ENCODE results near the gene ANAPC2.

ANAPC2 gene

GRCh38 chr9:137218212-137218753 is 29.9 kb upstream of the ANAPC2 start:
- H4K20me1 ChIP-seq (ENCODE audit: insufficient read depth, low read length), result no peaks in the 10 kb centered on the region
- no peak overlapping the region for H3K9ac ChIP-seq (ENCODE audit: low read length)
- H3F3A ChIP-seq (ENCODE audit: insufficient read depth, low read length), result no peaks in the 10 kb centered on the region; the same call in 1 of the 2 replicates
- no peak for DNase-seq
- no peak overlapping the region for H3K27ac ChIP-seq (ENCODE audit: low read length)
- H3K36me3 ChIP-seq (replicated peaks; ENCODE audit: insufficient read depth, low read length), result no peaks in the 10 kb centered on the region
- no peak overlapping the region for H3K4me2 ChIP-seq (ENCODE audit: low read depth, low read length)
- no peak for TF ChIP-seq CTCF (IDR thresholded peaks at IDR 0.05; ENCODE audit: low read length)
- TF ChIP-seq EZH2phosphoT487 (IDR thresholded peaks at IDR 0.05; ENCODE audit: low read length), result no peak
- TF ChIP-seq EZH2 (optimal IDR thresholded peaks at IDR 0.05; ENCODE audit: low read depth, low read length), result no peak
- no peak overlapping the region for H3K4me3 ChIP-seq (ENCODE audit: low read length)
- H3K9me3 ChIP-seq (replicated peaks; ENCODE audit: insufficient read depth, low read length), result no peaks in the 10 kb centered on the region
- H2AFZ ChIP-seq (ENCODE audit: low read length), result no peak overlapping the region
- no peaks in the 10 kb centered on the region for H3K4me1 ChIP-seq (ENCODE audit: low read length)
- H3K27me3 ChIP-seq (replicated peaks; ENCODE audit: insufficient read depth, low read length), result no peaks in the 10 kb centered on the region
- H3K9me2 ChIP-seq (replicated peaks; ENCODE audit: insufficient read depth, low read length), result no peaks in the 10 kb centered on the region
- no peaks in the 10 kb centered on the region for H3K79me2 ChIP-seq (ENCODE audit: low read length)

GRCh38 chr9:137217276-137218211 is 29.2 kb upstream of the ANAPC2 start:
- Histone ChIP-seq H3K4me2 (ENCODE audit: low read depth, low read length) (no peak overlapping the region), H4K20me1 (ENCODE audit: insufficient read depth, low read length) (no peaks in the 10 kb centered on the region), H3K9ac (ENCODE audit: low read length) (no peak overlapping the region), H3K27me3 (replicated peaks; ENCODE audit: insufficient read depth, low read length) (no peaks in the 10 kb centered on the region), H3K9me3 (replicated peaks; ENCODE audit: insufficient read depth, low read length) (no peaks in the 10 kb centered on the region), H3K36me3 (replicated peaks; ENCODE audit: insufficient read depth, low read length) (no peaks in the 10 kb centered on the region), H3K79me2 (ENCODE audit: low read length) (no peaks in the 10 kb centered on the region), H2AFZ (ENCODE audit: low read length) (no peak overlapping the region), H3F3A (ENCODE audit: insufficient read depth, low read length) (no peaks in the 10 kb centered on the region), H3K9me2 (replicated peaks; ENCODE audit: insufficient read depth, low read length) (no peaks in the 10 kb centered on the region), H3K4me1 (ENCODE audit: low read length) (no peaks in the 10 kb centered on the region), H3K27ac (ENCODE audit: low read length) (no peak overlapping the region), H3K4me3 (ENCODE audit: low read length) (no peak overlapping the region)
- no peak for DNase-seq
- TF ChIP-seq EZH2phosphoT487 (IDR thresholded peaks at IDR 0.05; ENCODE audit: low read length), result no peak
- TF ChIP-seq EZH2 (optimal IDR thresholded peaks at IDR 0.05; ENCODE audit: low read depth, low read length), result no peak
- no peak for TF ChIP-seq CTCF (IDR thresholded peaks at IDR 0.05; ENCODE audit: low read length)

- no peak overlapping the region for H3K4me3 ChIP-seq (ENCODE audit: low read length)
- H3K9me2 ChIP-seq (replicated peaks; ENCODE audit: insufficient read depth, low read length), result no peaks in the 10 kb centered on the region
- no peaks in the 10 kb centered on the region for H3K36me3 ChIP-seq (replicated peaks; ENCODE audit: insufficient read depth, low read length)
- H3K9me3 ChIP-seq (replicated peaks; ENCODE audit: insufficient read depth, low read length), result no peaks in the 10 kb centered on the region
- no peaks in the 10 kb centered on the region for H3K79me2 ChIP-seq (ENCODE audit: low read length)
- H3K9ac ChIP-seq (ENCODE audit: low read length), result no peak overlapping the region
- TF ChIP-seq CTCF (IDR thresholded peaks at IDR 0.05; ENCODE audit: low read length) (no peak), EZH2 (optimal IDR thresholded peaks at IDR 0.05; ENCODE audit: low read depth, low read length) (no peak), EZH2phosphoT487 (IDR thresholded peaks at IDR 0.05; ENCODE audit: low read length) (no peak)
- no peaks in the 10 kb centered on the region for H3F3A ChIP-seq (ENCODE audit: insufficient read depth, low read length)
- no peak overlapping the region for H3K4me2 ChIP-seq (ENCODE audit: low read depth, low read length)
- no peak for DNase-seq
- H3K27ac ChIP-seq (ENCODE audit: low read length), result no peak overlapping the region
- no peaks in the 10 kb centered on the region for H3K4me1 ChIP-seq (ENCODE audit: low read length)
- H2AFZ ChIP-seq (ENCODE audit: low read length), result no peak overlapping the region
- H3K27me3 ChIP-seq (replicated peaks; ENCODE audit: insufficient read depth, low read length), result no peaks in the 10 kb centered on the region
- no peaks in the 10 kb centered on the region for H4K20me1 ChIP-seq (ENCODE audit: insufficient read depth, low read length)
These were observed 28.0 kb upstream of the ANAPC2 start for GRCh38 chr9:137216188-137216965.

All from MM.1S (cell line).